Calu3 (cell line): ENCODE results near the gene ICAM2. TPM values are rescaled to one million over a fixed set of nuclear protein-coding genes. Genes with fewer than 3 reads are reported as not detected.

Source experiments
- BruUV-seq: library from RNA; stranded (reverse); fragments of 400-500 nt; replicated peaks from 2 replicates; lab custom pipeline; 2021; lab: Mats Ljungman, UMichigan
- CTCF ChIA-PET: fragments of 300-600 bp; sonication (Branson Sonifier 250); formaldehyde crosslinking; loops from one replicate; lab custom pipeline; 2022; ENCODE audit warnings: antibody characterized with exemption; lab: Charles Lee
- DNase-seq: peaks from one replicate; pipeline ENCODE4 v3.0.0; 2022
- H3K27ac Mint-ChIP-seq: one replicate; pipeline ENCODE4 v1.8.0; 2022; ENCODE audit warnings: mixed read lengths; ENCODE audit not compliant: unreplicated experiment
- H3K27me3 Mint-ChIP-seq: one replicate; pipeline ENCODE4 v1.8.0; 2022; ENCODE audit warnings: mixed read lengths; ENCODE audit not compliant: unreplicated experiment
- H3K36me3 Mint-ChIP-seq: one replicate; pipeline ENCODE4 v1.8.0; 2022; ENCODE audit warnings: mild to moderate bottlenecking, moderate library complexity, mixed read lengths; ENCODE audit not compliant: insufficient read depth, unreplicated experiment
- H3K4me1 Mint-ChIP-seq: one replicate; pipeline ENCODE4 v1.8.0; 2022; ENCODE audit warnings: mild to moderate bottlenecking, low read depth, mixed read lengths; ENCODE audit not compliant: unreplicated experiment
- H3K4me3 Mint-ChIP-seq: one replicate; pipeline ENCODE4 v1.8.0; 2022; ENCODE audit warnings: mild to moderate bottlenecking, low read depth, moderate library complexity, mixed read lengths; ENCODE audit not compliant: unreplicated experiment
- H3K9me3 Mint-ChIP-seq: one replicate; pipeline ENCODE4 v1.8.0; 2022; ENCODE audit warnings: low read depth, mixed read lengths; ENCODE audit not compliant: unreplicated experiment
- CTCF ChIP-seq: fragments of 200-600 bp; IDR thresholded peaks from one replicate; pipeline ENCODE4 v1.8.0; 2022; ENCODE audit warnings: antibody characterized with exemption; ENCODE audit not compliant: unreplicated experiment
- intact Hi-C: fragments of 100-400 bp; cut with micrococcal nuclease; formaldehyde crosslinking; loops from one replicate; pipeline ENCODE4 v1.10.0; 2022; ENCODE audit not compliant: unreplicated experiment
- total RNA-seq: library from RNA; stranded (reverse); gene quantifications from 2 replicates; pipeline ENCODE4 v1.2.3, GENCODE V29; 2022

ICAM2 gene
- total RNA-seq, 1 experiment from 2014 or later: 4.4 TPM

DNA sequence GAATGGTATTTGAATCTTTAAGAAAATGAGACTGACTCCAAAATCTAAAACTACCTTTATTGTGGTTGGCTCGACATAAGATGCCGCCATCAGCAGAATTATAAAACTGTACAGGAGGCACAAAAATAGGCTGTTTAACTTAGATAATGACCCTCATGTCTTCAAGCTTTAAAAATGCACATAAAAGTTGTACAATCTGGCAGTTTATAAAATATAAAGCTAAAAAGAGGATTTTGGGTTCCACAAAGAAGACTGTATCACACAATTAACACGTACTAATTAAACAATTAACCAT is 18.6 kb upstream of the ICAM2 start:
- H3K9me3 Mint-ChIP-seq: no peaks in the 10 kb centered on the region
- H3K36me3 Mint-ChIP-seq: peaks cover 10% of the 10 kb centered on the region
- no peak for TF ChIP-seq CTCF
- H3K27me3 Mint-ChIP-seq: no peaks in the 10 kb centered on the region
- no peak for DNase-seq
- CTCF ChIA-PET: no interaction called here
- no peaks in the 10 kb centered on the region for H3K4me1 Mint-ChIP-seq
- intact Hi-C loops: no loop called here
- H3K27ac Mint-ChIP-seq: no peak overlapping the region
- no TSS peak for BruUV-seq
- H3K4me3 Mint-ChIP-seq: no peak overlapping the region

DNA sequence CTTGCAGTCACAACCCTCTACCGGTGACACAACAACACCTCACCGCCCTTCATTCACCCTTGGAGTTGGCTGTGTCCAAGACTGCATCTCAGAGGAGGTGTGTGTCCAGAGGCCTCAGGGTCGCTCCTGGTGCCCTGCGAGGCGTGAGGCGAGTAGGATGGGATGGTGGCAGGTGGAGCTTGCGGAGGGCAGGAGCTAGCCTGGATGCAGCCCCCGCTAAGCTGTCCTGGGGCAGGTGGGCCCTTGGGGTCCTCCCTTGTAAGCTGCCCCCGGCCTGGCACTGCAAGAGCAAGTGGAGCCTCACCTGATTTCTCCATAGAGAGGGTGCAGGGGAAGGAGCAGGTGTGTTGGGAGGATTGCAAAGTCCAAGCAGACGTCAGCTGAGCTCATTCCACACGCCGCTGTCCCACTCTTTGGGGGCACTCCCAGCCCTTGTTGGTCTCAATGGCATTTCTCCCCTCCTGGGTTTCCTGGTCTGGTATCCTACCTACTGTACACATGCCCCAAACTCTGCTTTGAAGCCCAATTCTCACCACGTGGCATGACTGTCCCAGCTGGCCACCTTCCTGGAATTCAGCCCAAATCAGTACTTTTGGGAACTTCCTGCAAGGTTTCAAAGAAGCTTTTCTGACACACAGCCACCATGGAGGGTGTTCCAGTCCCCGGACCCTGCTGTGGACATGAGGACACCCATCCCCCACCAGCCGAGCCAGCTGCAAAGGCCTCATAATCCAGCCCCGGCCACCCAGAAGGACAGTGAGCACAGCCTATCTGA is 18.1 kb upstream of the ICAM2 start:
- no peaks in the 10 kb centered on the region for H3K9me3 Mint-ChIP-seq
- DNase-seq: no peak
- BruUV-seq: no TSS peak
- H3K36me3 Mint-ChIP-seq: peaks cover 5% of the 10 kb centered on the region
- H3K4me3 Mint-ChIP-seq: no peak overlapping the region
- intact Hi-C loops: no loop called here
- CTCF ChIA-PET: no interaction called here
- H3K27me3 Mint-ChIP-seq: no peaks in the 10 kb centered on the region
- no peak for TF ChIP-seq CTCF
- H3K4me1 Mint-ChIP-seq: no peaks in the 10 kb centered on the region
- no peak overlapping the region for H3K27ac Mint-ChIP-seq

- H3K9me3 Mint-ChIP-seq: no peaks in the 10 kb centered on the region
- no TSS peak for BruUV-seq
- no peak for TF ChIP-seq CTCF
Measured at GRCh38 chr17:64037802-64038201, 17.4 kb upstream of the ICAM2 start.

GRCh38 chr17:64037180-64037579 is 16.7 kb upstream of the ICAM2 start:
- BruUV-seq: no TSS peak
- Mint-ChIP-seq H3K4me3 (no peak overlapping the region), H3K4me1 (no peaks in the 10 kb centered on the region), H3K27ac (no peak overlapping the region), H3K27me3 (no peaks in the 10 kb centered on the region), H3K9me3 (no peaks in the 10 kb centered on the region), H3K36me3 (peaks cover 5% of the 10 kb centered on the region)
- DNase-seq: no peak
- CTCF ChIA-PET: no interaction called here
- intact Hi-C loops: no loop called here
- TF ChIP-seq CTCF: no peak

More at GRCh38 chr17:64037802-64038201, 17.4 kb upstream of the ICAM2 start:
- Mint-ChIP-seq H3K4me3 (no peak overlapping the region), H3K27me3 (no peaks in the 10 kb centered on the region), H3K27ac (no peak overlapping the region), H3K36me3 (peaks cover 5% of the 10 kb centered on the region), H3K4me1 (no peaks in the 10 kb centered on the region)
- intact Hi-C loops: no loop called here
- no peak for DNase-seq
- CTCF ChIA-PET: no interaction called here
